Measurements from ENCODE around the gene SIPA1L3. TPM values are rescaled to one million over a fixed set of nuclear protein-coding genes. Genes with fewer than 3 reads are reported as not detected.

The SIPA1L3 gene
- total RNA-seq, 1 donor from 2014 or later: 8.8 TPM

DNA sequence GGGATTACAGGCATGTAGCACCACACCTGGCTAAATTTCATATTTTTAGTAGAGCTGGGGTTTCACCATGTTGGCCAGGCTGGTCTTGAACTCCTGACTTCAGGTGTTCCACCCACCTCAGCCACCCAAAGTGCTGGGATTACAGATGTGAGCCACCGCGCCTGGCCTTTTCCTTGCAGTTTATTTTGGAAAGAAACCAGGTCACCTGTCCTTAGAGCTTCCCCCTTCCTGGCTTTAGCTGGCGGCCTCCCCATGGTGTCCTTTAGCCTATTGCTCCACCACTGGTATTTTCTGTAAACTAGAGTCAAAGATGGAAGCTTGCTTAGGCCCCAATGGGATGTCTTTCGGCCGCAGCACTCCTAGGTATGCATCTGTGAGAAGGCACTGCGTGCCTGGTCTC is 225.8 kb downstream of the SIPA1L3 start:
- no peak for TF ChIP-seq CTCF (IDR thresholded peaks at IDR 0.05; ENCODE audit: borderline replicate concordance)
- Histone ChIP-seq H3K4me1 (no peaks in the 10 kb centered on the region), H3K36me3 (no peaks in the 10 kb centered on the region), H3K4me3 (no peak overlapping the region), H3K27ac (replicated peaks) (no peak overlapping the region), H3K27me3 (ENCODE audit: low read depth) (no peaks in the 10 kb centered on the region), H3K9me3 (replicated peaks) (no peaks in the 10 kb centered on the region)
- intact Hi-C loops (cut with micrococcal nuclease): no loop called here
- no peak for DNase-seq

- no peaks in the 10 kb centered on the region for H3K9me3 ChIP-seq (replicated peaks)
- TF ChIP-seq CTCF (IDR thresholded peaks at IDR 0.05; ENCODE audit: borderline replicate concordance): no peak
- H3K36me3 ChIP-seq: no peaks in the 10 kb centered on the region
- intact Hi-C loops (cut with micrococcal nuclease): no loop called here
- DNase-seq: no peak
- no peak overlapping the region for H3K27ac ChIP-seq (replicated peaks)
- no peaks in the 10 kb centered on the region for H3K4me1 ChIP-seq
- H3K27me3 ChIP-seq (ENCODE audit: low read depth): no peaks in the 10 kb centered on the region
- H3K4me3 ChIP-seq: no peak overlapping the region
Measured at GRCh38 chr19:38133319-38133718, 226.3 kb downstream of the SIPA1L3 start.

- Histone ChIP-seq H3K4me1 (no peaks in the 10 kb centered on the region), H3K9me3 (replicated peaks) (no peaks in the 10 kb centered on the region), H3K36me3 (no peaks in the 10 kb centered on the region), H3K27me3 (ENCODE audit: low read depth) (no peaks in the 10 kb centered on the region), H3K27ac (replicated peaks) (no peak overlapping the region), H3K4me3 (no peak overlapping the region)
- TF ChIP-seq CTCF (IDR thresholded peaks at IDR 0.05; ENCODE audit: borderline replicate concordance): peak; percentile 50
- no peak for DNase-seq
- intact Hi-C loops (cut with micrococcal nuclease): no loop called here
Measured at GRCh38 chr19:38134540-38135149, 227.6 kb downstream of the SIPA1L3 start.

DNA sequence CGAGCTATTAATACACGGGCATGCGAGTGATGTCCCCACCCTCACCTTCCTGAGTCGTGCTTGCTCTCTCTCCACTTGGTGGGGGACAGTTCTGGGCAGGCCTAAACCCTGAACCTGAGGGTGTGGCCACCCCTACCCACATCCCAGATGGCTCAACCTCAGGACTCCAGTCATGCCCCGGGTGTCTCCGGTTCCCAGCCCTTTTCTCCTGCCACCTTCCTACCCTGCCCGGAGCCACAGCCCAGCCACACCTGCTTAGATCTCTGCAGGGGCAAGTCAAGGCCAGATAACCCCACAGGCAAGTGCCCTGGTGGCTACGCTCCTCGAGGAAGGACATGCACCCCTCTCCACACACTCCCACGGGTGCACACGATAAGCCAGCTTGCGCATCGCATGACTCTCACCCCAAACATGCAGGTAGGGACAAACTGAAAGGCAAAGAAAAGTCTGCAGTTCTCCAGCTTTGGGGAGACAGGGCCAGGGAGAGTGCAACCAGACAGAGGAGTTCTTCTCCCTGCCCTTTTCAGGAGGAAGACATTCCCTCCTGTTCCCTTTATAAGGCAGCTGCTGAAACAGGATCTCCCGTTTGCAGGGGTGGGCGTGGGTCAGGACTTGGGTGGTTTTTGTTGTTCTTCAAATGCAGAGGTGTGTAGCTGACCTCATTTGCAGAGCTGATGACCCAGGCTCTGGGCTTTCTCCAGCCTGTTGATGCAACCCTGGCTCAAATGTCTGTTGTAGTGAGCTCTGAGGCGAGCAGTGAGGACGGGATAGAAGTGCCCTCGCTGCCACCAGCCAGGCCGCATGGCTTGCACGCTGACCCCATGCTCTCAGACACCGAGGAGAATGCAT is 228.4 kb downstream of the SIPA1L3 start:
- TF ChIP-seq CTCF (IDR thresholded peaks at IDR 0.05; ENCODE audit: borderline replicate concordance): no peak
- H3K27ac ChIP-seq (replicated peaks): no peak overlapping the region
- no peaks in the 10 kb centered on the region for H3K4me1 ChIP-seq
- H3K36me3 ChIP-seq: no peaks in the 10 kb centered on the region
- H3K9me3 ChIP-seq (replicated peaks): no peaks in the 10 kb centered on the region
- H3K4me3 ChIP-seq: no peak overlapping the region
- intact Hi-C loops (cut with micrococcal nuclease): no loop called here
- H3K27me3 ChIP-seq (ENCODE audit: low read depth): no peaks in the 10 kb centered on the region
- no peak for DNase-seq

GRCh38 chr19:38139122-38139521 is 232.1 kb downstream of the SIPA1L3 start:
- H3K27me3 ChIP-seq (ENCODE audit: low read depth): no peaks in the 10 kb centered on the region
- DNase-seq: no peak
- TF ChIP-seq CTCF (IDR thresholded peaks at IDR 0.05; ENCODE audit: borderline replicate concordance): no peak
- H3K4me3 ChIP-seq: no peak overlapping the region
- intact Hi-C loops (cut with micrococcal nuclease): no loop called here
- no peaks in the 10 kb centered on the region for H3K36me3 ChIP-seq
- no peaks in the 10 kb centered on the region for H3K4me1 ChIP-seq
- no peak overlapping the region for H3K27ac ChIP-seq (replicated peaks)
- H3K9me3 ChIP-seq (replicated peaks): no peaks in the 10 kb centered on the region
